ENCODE results near the gene EPHB2. TPM values are rescaled to one million over a fixed set of nuclear protein-coding genes. Genes with fewer than 3 reads are reported as not detected.

Gene EPHB2
- total and polyA plus RNA-seq, 2 of the 4 experiments (the other 2 are of a cell fraction), result 52.3 to 58.8 TPM

DNA sequence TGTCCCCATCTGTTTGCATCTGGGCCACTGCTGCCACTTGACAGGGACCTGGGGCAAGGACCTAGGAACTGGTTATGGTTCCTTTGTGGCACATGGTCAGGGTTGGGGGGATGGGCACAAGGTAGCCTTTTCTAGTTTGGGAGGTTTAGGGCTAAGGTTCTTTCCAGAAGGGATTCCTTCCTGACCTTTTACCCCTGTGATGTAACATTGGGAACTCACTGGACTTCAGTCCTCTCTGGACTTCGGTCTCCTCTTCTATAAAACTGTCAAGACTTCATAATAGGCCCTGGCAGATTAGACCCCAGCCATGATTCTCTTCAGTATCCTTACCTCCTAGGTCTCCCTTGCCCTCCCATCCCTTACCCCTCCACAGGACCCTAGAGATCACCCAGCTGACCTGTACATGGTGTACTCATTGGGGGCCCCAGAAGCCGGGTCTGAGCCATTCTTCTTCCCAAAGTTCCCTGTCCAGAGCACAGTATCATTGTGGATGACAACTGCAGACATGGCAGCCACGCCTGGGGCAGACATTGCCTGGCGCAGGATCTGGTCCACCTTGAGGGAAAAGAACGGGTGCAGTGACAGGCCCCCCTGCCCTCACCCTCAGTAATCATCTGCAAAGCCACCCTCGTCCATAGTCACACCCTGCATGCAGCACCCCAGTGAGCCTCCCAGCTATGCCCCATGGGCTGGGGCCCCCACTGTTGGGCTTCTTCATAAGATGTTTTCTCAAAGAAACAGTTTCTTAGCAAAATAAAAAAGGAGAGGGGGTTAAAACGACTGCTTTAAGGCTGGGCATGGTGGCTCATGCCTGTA, 249.1 kb downstream of the EPHB2 start:
- DNase-seq, result no peak
- intact Hi-C loops (cut with micrococcal nuclease), result loop anchor here (10.0 kb wide), 1 partner anchor 295 kb away; no protein-coding TSS in a partner anchor
- no peaks in the 10 kb centered on the region for H3K4me1 ChIP-seq (ENCODE audit: control insufficient read depth, insufficient read depth, low read length)
- H4K8ac ChIP-seq (ENCODE audit: low read depth in 2 of 2, low read length in 2 of 2), result no peak overlapping the region
- H3K23ac ChIP-seq (ENCODE audit: low read depth, low read length), result no peak overlapping the region
- dilution Hi-C loops (cut with HindIII; ENCODE audit: low sequenced_read_pairs, unreplicated experiment), result no loop called here
- H3K14ac ChIP-seq (replicated peaks; ENCODE audit: low read depth, low read length), result no peak overlapping the region
- no peak overlapping the region for H2AFZ ChIP-seq (replicated peaks; ENCODE audit: low read length, poor library complexity)
- H3K27me3 ChIP-seq (ENCODE audit: control insufficient read depth, insufficient read depth, low read length), result peaks cover 49% of the 10 kb centered on the region
- H4K5ac ChIP-seq (ENCODE audit: low read depth, low read length), result no peak overlapping the region
- no peak overlapping the region for H3K4me2 ChIP-seq (ENCODE audit: low read depth, low read length)
- in situ Hi-C loops (cut with MboI; ENCODE audit: low sequenced_read_pairs), result no loop called here
- TF ChIP-seq, protein P1, sequence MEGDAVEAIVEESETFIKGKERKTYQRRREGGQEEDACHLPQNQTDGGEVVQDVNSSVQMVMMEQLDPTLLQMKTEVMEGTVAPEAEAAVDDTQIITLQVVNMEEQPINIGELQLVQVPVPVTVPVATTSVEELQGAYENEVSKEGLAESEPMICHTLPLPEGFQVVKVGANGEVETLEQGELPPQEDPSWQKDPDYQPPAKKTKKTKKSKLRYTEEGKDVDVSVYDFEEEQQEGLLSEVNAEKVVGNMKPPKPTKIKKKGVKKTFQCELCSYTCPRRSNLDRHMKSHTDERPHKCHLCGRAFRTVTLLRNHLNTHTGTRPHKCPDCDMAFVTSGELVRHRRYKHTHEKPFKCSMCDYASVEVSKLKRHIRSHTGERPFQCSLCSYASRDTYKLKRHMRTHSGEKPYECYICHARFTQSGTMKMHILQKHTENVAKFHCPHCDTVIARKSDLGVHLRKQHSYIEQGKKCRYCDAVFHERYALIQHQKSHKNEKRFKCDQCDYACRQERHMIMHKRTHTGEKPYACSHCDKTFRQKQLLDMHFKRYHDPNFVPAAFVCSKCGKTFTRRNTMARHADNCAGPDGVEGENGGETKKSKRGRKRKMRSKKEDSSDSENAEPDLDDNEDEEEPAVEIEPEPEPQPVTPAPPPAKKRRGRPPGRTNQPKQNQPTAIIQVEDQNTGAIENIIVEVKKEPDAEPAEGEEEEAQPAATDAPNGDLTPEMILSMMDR (conservative IDR thresholded peaks at IDR 0.05; ENCODE audit: low read depth, low read length), result no peak
- TF ChIP-seq NFE2L2 (IDR thresholded peaks at IDR 0.05; ENCODE audit: low read depth, low read length) (no peak), CHD1 (IDR thresholded peaks at IDR 0.05; ENCODE audit: low read depth, low read length) (no peak), BHLHE40 (IDR thresholded peaks at IDR 0.05; ENCODE audit: low read depth, low read length) (no peak), POLR2A (IDR thresholded peaks at IDR 0.05; ENCODE audit: low read depth, low read length) (no peak), CEBPB (IDR thresholded peaks at IDR 0.05; ENCODE audit: low read depth, low read length) (no peak), SMC3 (IDR thresholded peaks at IDR 0.05; ENCODE audit: low read depth, low read length) (no peak), FOS (IDR thresholded peaks at IDR 0.05; ENCODE audit: low read depth, low read length) (no peak), RCOR1 (IDR thresholded peaks at IDR 0.05; ENCODE audit: insufficient replicate concordance, low read length) (no peak)
- TF ChIP-seq, protein P2, sequence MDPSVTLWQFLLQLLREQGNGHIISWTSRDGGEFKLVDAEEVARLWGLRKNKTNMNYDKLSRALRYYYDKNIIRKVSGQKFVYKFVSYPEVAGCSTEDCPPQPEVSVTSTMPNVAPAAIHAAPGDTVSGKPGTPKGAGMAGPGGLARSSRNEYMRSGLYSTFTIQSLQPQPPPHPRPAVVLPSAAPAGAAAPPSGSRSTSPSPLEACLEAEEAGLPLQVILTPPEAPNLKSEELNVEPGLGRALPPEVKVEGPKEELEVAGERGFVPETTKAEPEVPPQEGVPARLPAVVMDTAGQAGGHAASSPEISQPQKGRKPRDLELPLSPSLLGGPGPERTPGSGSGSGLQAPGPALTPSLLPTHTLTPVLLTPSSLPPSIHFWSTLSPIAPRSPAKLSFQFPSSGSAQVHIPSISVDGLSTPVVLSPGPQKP (IDR thresholded peaks at IDR 0.05; ENCODE audit: borderline replicate concordance, low read depth, low read length), result no peak
- H3K79me1 ChIP-seq (ENCODE audit: low read depth in 1 of 2, low read length in 2 of 2), result no peaks in the 10 kb centered on the region
- H3K4me3 ChIP-seq (ENCODE audit: insufficient read depth, low read depth, low read length), result no peak overlapping the region
- no peak for ATAC-seq (ENCODE audit: low read depth)
- H3K27ac ChIP-seq (ENCODE audit: insufficient read depth, low read length), result no peak overlapping the region
- ChIA-PET POLR2A (ENCODE audit: unreplicated experiment) (no interaction called here), CTCF (interaction anchor here (0.6 kb wide), 1 partner anchor 8 kb away, joined by 4 read pairs; no protein-coding TSS in a partner anchor)
- no peak overlapping the region for H2BK120ac ChIP-seq (ENCODE audit: low read depth, low read length)
- no peak overlapping the region for H2BK5ac ChIP-seq (ENCODE audit: low read depth, low read length, poor library complexity, severe bottlenecking)
- H2BK15ac ChIP-seq (ENCODE audit: low read depth, low read length), result no peak overlapping the region
- no peak overlapping the region for H2AK9ac ChIP-seq (replicated peaks; ENCODE audit: low read depth, low read length, poor library complexity)
- H4K91ac ChIP-seq (ENCODE audit: insufficient read depth, low read depth, low read length), result no peak overlapping the region
- 22% methylated on average over 3 of the region's 7 CpGs; no CpG with 5 or more reads in 1 of the 2 experiments for WGBS, 2 experiments (ENCODE audit: extremely low coverage in 2 of 2, insufficient read length in 1 of 2)
- no peak overlapping the region for H2AK5ac ChIP-seq (ENCODE audit: low read depth, low read length)
- H2BK20ac ChIP-seq (ENCODE audit: low read depth, low read length), result no peak overlapping the region
- H4K20me1 ChIP-seq (ENCODE audit: insufficient read depth, low read length), result no peaks in the 10 kb centered on the region
- H3K9me1 ChIP-seq (ENCODE audit: insufficient read depth, low read length), result no peaks in the 10 kb centered on the region
- no peak overlapping the region for H3K9ac ChIP-seq (ENCODE audit: low read depth, low read length)
- no peaks in the 10 kb centered on the region for H3K9me3 ChIP-seq (ENCODE audit: control insufficient read depth, insufficient read depth, low read length)
- no peaks in the 10 kb centered on the region for H3K36me3 ChIP-seq (ENCODE audit: control insufficient read depth, insufficient read depth, low read length)
- no TSS peak for BruUV-seq (replicated peaks)
- no peak overlapping the region for H3K56ac ChIP-seq (ENCODE audit: extremely low read depth, insufficient read depth, low read length)
- no peak overlapping the region for H3K18ac ChIP-seq (ENCODE audit: low read depth, low read length)
- H3K4ac ChIP-seq (ENCODE audit: low read depth, low read length), result no peak overlapping the region

Measured in IMR-90 (cell line).